RPMI8226 (cell line): Measurements from ENCODE around the gene TOMM40.
"Not testable (repeated sequence)": the region's sequence is repeated elsewhere in the genome, so short reads cannot be mapped to it uniquely, and the experiment has no call there.

Source experiments
- DNase-seq: peaks from one replicate; pipeline ENCODE4 v3.0.0-alpha.2; 2015

The TOMM40 gene

DNA sequence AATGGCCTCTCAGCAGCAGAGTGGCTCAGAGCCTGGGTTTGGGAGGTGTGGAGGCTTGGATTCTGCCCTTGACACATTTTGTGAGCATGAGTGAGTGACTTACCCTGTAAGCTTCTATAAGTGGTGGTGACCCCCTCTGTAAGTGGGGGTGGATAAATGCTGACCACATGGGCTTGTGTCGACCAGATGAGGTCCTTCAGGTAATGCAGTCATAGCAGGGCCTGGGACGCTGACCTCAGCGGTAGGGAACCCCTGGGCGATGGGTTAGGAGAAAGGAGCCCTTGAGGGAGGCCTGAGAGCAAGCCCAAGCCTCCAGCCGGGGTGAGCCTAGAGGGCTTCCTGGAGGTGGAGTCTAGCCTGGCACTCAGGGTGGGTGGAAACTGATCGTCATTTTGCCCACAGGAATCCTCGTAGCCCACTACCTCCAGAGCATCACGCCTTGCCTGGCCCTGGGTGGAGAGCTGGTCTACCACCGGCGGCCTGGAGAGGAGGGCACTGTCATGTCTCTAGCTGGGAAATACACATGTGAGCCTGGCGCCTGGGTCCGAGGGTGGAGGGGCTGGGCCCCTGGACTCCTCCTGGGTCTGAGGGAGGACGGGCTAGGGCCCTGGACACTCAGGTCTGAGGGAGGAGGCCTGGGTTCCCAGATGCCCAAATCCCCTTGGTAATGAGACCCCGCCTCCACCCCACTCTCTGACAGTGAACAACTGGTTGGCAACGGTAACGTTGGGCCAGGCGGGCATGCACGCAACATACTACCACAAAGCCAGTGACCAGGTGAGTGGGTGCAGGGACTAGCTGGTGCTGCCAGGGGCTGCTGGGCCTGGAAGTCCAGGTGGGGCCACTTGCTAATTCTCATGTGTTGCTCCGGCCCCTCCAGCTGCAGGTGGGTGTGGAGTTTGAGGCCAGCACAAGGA lies 9.5 kb downstream of the TOMM40 start:
- no peak for DNase-seq

DNA sequence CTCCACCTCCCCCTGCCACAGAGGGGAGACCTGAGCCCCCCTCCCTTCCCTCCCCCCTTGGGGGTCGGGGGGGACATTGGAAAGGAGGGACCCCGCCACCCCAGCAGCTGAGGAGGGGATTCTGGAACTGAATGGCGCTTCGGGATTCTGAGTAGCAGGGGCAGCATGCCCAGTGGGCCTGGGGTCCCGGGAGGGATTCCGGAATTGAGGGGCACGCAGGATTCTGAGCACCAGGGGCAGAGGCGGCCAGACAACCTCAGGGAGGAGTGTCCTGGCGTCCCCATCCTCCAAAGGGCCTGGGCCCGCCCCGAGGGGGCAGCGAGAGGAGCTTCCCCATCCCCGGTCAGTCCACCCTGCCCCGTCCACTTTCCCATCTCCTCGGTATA lies 12.2 kb downstream of the TOMM40 start:
- no peak for DNase-seq

DNA sequence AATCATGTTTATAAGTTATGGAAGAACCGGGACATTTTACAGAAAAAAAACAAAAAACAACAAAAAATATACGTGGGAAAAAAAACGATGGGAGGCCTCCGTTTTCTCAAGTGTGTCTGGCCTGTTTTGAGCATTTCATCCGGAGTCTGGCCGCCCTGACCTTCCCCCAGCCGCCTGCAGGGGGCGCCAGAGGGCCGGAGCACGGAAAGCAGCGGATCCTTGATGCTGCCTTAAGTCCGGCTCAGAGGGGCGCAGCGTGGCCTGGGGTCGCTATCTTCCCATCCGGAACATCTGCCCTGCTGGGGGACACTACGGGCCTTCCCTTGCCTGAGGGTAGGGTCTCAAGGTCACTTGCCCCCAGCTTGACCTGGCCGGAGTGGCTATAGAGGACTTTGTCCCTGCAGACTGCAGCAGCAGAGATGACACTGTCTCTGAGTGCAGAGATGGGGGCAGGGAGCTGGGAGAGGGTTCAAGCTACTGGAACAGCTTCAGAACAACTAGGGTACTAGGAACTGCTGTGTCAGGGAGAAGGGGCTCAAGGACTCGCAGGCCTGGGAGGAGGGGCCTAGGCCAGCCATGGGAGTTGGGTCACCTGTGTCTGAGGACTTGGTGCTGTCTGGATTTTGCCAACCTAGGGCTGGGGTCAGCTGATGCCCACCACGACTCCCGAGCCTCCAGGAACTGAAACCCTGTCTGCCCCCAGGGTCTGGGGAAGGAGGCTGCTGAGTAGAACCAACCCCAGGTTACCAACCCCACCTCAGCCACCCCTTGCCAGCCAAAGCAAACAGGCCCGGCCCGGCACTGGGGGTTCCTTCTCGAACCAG lies 12.8 kb downstream of the TOMM40 start:
- DNase-seq, result peak; percentile 55

DNA sequence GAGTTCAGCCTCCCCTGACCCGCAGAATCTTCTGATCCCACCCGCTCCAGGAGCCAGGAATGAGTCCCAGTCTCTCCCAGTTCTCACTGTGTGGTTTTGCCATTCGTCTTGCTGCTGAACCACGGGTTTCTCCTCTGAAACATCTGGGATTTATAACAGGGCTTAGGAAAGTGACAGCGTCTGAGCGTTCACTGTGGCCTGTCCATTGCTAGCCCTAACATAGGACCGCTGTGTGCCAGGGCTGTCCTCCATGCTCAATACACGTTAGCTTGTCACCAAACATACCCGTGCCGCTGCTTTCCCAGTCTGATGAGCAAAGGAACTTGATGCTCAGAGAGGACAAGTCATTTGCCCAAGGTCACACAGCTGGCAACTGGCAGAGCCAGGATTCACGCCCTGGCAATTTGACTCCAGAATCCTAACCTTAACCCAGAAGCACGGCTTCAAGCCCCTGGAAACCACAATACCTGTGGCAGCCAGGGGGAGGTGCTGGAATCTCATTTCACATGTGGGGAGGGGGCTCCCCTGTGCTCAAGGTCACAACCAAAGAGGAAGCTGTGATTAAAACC lies 13.5 kb downstream of the TOMM40 start:
- DNase-seq, result no peak

DNA sequence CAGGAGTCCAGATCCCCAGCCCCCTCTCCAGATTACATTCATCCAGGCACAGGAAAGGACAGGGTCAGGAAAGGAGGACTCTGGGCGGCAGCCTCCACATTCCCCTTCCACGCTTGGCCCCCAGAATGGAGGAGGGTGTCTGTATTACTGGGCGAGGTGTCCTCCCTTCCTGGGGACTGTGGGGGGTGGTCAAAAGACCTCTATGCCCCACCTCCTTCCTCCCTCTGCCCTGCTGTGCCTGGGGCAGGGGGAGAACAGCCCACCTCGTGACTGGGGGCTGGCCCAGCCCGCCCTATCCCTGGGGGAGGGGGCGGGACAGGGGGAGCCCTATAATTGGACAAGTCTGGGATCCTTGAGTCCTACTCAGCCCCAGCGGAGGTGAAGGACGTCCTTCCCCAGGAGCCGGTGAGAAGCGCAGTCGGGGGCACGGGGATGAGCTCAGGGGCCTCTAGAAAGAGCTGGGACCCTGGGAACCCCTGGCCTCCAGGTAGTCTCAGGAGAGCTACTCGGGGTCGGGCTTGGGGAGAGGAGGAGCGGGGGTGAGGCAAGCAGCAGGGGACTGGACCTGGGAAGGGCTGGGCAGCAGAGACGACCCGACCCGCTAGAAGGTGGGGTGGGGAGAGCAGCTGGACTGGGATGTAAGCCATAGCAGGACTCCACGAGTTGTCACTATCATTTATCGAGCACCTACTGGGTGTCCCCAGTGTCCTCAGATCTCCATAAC lies 14.5 kb downstream of the TOMM40 start, which contains the start of gene APOE:
Gene APOE, plus strand, starts transcription at position 360 of the 724 bp plus-strand sequence. CDS start 829 bp downstream, outside the sequence.
- no peak for DNase-seq

DNA sequence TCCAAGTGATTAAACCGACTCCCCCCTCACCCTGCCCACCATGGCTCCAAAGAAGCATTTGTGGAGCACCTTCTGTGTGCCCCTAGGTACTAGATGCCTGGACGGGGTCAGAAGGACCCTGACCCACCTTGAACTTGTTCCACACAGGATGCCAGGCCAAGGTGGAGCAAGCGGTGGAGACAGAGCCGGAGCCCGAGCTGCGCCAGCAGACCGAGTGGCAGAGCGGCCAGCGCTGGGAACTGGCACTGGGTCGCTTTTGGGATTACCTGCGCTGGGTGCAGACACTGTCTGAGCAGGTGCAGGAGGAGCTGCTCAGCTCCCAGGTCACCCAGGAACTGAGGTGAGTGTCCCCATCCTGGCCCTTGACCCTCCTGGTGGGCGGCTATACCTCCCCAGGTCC lies 16.6 kb downstream of the TOMM40 start:
- DNase-seq, result no peak

DNA sequence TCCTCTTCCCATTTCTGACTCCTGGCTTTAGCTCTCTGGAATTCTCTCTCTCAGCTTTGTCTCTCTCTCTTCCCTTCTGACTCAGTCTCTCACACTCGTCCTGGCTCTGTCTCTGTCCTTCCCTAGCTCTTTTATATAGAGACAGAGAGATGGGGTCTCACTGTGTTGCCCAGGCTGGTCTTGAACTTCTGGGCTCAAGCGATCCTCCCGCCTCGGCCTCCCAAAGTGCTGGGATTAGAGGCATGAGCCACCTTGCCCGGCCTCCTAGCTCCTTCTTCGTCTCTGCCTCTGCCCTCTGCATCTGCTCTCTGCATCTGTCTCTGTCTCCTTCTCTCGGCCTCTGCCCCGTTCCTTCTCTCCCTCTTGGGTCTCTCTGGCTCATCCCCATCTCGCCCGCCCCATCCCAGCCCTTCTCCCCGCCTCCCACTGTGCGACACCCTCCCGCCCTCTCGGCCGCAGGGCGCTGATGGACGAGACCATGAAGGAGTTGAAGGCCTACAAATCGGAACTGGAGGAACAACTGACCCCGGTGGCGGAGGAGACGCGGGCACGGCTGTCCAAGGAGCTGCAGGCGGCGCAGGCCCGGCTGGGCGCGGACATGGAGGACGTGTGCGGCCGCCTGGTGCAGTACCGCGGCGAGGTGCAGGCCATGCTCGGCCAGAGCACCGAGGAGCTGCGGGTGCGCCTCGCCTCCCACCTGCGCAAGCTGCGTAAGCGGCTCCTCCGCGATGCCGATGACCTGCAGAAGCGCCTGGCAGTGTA lies 17.2 kb downstream of the TOMM40 start:
- DNase-seq, result no peak

DNA sequence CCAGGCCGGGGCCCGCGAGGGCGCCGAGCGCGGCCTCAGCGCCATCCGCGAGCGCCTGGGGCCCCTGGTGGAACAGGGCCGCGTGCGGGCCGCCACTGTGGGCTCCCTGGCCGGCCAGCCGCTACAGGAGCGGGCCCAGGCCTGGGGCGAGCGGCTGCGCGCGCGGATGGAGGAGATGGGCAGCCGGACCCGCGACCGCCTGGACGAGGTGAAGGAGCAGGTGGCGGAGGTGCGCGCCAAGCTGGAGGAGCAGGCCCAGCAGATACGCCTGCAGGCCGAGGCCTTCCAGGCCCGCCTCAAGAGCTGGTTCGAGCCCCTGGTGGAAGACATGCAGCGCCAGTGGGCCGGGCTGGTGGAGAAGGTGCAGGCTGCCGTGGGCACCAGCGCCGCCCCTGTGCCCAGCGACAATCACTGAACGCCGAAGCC lies 17.8 kb downstream of the TOMM40 start:
- no peak for DNase-seq

DNA sequence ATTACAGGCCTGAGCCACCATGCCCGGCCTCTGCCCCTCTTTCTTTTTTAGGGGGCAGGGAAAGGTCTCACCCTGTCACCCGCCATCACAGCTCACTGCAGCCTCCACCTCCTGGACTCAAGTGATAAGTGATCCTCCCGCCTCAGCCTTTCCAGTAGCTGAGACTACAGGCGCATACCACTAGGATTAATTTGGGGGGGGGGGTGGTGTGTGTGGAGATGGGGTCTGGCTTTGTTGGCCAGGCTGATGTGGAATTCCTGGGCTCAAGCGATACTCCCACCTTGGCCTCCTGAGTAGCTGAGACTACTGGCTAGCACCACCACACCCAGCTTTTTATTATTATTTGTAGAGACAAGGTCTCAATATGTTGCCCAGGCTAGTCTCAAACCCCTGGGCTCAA lies 18.7 kb downstream of the TOMM40 start:
- DNase-seq, result no peak

DNA sequence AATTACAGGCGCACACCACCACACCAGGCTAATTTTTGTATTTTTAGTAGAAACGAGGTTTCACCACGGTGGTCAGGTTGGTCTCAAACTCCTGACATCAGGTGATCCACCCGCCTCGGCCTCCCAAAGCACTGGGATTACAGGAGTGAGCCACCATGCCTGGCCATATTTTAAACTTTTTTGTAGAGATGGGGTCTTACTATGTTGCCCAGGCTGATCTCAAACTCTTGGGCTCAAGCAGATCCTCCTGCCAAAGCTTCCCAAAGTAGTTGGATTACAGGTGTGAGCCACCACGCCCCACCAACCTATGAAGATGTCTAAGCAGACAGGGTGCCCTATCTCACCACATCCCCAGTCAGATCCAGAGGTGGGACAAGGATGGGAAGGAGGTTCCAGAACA lies 20.8 kb downstream of the TOMM40 start:
- DNase-seq, result not testable (repeated sequence)

DNA sequence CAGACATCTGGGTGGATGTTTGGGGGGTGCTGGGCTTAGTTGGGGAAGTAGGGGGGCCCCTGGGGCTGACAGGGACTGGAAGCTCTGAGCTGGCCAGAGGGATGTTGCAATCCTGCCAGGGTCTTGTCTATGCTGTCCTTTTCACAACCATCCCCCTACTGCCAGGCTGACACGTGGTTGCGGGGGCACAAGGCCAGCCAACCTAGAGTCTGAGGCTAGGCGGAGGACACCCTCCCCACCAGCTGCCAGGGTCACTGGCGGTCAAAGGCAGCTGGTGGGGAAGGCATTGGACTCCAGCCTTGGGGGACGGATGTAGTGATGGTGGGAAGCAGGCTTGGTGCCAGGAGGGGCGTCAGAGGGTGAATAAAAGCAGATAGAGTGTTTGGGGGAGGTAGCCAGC lies 21.8 kb downstream of the TOMM40 start:
- no peak for DNase-seq

DNA sequence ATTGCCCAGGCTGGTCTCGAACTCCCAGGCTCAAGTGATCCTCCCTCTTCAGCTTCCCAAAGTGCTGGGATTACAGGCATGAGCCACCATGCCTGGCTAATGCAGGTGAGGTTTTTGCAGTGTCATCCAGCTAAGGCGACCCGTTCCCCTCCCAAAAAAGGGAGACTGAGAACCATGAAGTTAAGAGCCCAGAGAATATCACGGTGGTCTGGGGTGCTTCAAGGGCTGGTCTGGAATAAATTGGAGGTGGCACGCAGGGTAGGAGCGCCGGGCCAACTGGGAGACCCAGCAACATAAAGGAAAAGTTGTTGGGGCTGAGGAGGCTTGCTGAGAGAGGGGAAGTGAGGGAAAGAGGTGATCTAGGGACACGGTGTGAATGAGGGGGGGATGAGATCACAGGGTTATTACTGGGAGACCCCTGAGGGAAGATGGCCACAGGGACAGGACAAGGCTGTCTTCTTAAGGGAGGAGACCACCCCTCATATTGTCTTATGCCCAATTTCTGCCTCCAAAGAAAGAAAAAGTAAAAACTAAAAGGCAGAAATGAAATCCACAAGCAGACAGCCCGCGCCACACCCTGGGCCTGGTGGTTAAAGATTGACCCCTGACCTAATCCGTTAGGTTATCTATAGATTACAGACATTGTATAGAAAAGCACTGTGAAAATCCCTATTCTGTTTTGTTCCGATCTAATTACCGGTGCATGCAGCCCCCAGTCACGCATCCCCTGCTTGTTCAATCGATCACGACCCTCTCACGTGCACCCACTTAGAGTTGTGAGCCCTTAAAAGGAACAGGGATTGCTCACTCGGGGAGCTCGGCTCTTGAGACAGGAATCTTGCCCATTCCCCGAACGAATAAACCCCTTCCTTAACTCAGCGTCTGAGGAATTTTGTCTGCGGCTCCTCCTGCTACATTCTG lies 22.7 kb downstream of the TOMM40 start:
- DNase-seq, result not testable (repeated sequence)

DNA sequence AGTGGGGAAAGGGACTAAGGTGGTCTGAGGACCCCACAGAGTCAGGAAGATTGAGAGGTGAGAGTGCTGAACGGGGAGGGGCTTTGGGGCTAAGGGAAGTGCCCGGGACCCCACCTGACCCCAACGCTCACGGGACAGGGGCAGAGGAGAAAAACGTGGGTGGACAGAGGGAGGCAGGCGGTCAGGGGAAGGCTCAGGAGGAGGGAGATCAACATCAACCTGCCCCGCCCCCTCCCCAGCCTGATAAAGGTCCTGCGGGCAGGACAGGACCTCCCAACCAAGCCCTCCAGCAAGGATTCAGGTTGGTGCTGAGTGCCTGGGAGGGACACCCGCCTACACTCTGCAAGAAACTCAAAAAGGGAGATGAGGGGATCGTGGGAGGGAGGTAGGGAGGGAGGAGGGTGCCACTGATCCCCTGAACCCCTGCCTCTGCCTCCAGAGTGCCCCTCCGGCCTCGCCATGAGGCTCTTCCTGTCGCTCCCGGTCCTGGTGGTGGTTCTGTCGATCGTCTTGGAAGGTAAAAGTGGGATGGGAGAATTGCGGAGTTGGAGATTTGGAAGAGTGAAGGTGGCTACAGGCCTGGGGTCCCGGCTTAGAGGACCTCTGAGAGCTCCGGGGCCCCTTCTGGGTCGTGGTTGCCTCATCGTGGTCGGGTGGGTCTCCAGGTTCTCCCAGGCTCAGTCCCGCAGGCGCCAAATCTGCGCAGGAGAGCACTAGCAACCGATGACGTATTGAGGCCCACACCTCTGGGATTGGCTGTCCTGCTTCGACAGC lies 23.6 kb downstream of the TOMM40 start, which contains the start of gene APOC1:
Gene APOC1, plus strand, starts transcription at position 176 of the 774 bp plus-strand sequence. Its CDS starts 284 bp downstream, at position 460.
- DNase-seq, result peak; percentile 77

DNA sequence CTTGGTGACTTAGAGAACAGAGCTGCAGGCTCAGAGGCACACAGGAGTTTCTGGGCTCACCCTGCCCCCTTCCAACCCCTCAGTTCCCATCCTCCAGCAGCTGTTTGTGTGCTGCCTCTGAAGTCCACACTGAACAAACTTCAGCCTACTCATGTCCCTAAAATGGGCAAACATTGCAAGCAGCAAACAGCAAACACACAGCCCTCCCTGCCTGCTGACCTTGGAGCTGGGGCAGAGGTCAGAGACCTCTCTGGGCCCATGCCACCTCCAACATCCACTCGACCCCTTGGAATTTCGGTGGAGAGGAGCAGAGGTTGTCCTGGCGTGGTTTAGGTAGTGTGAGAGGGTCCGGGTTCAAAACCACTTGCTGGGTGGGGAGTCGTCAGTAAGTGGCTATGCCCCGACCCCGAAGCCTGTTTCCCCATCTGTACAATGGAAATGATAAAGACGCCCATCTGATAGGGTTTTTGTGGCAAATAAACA lies 33.2 kb downstream of the TOMM40 start:
- DNase-seq, result no peak

DNA sequence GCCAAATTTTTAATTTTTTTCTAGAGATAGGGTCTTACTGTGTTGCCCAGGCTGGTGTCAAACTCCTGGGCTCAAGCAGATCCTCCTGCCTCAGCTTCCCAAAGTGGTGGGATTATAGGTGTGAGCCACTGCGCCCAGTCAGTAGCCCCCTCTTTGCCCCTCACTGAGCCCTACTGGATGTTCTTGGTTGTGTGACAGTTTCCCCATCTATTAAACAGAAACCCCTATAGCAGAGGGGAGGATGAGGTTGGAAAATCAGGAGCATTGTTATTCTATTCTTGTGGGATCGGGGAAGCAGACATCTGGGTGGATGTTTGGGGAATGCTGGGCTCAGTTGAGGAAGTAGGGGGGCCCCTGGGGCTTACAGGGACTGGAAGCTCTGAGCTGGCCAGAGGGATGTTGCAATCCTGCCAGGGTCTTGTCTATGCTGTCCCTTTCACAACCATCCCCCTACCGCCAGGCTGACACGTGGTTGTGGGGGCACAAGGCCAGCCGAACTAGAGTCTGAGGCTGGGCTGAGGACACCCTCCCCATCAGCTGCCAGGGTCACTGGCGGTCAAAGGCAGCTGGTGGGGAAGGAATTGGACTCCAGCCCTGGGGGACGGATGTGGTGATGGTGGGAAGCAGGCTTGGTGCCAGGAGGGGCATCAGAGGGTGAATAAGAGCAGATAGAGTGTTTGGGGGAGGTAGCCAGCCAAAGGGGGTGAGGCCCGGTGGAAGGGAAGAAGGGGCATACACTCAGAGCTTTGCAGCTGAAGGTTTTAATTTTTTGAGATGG lies 34.2 kb downstream of the TOMM40 start:
- no peak for DNase-seq

DNA sequence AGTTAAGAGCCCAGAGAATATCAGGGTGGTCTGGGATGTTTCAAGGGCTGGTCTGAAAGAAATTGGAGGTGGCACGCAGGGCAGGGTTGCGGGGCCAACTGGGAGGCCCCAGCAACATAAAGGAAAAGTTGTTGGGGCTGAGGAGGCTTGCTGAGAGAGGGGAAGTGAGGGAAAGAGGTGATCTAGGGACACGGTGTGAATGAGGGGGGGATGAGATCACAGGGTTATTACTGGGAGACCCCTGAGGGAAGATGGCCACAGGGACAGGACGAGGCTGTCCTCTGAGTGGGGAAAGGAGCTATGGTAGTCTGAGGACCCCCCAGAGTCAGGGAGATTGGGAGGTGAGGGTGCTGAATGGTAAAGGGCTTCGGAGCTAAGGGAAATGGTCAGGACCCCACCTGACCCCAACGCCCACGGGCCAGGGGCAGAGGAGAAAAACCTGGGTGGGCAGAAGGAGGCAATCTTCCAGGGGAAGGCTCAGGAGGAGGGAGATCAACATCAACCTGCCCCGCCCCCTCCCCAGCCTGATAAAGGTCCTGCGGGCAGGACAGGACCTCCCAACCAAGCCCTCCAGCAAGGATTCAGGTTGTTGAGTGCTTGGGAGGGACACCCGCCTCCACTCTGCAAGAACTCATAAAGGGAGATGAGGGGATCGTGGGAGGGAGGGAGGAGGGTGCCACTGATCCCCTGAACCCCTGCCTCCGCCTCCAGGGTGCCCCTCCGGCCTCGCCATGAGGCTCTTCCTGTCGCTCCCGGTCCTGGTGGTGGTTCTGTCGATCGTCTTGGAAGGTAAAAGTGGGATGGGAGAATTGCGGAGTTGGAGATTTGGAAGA lies 35.4 kb downstream of the TOMM40 start:
- not testable (repeated sequence) for DNase-seq

DNA sequence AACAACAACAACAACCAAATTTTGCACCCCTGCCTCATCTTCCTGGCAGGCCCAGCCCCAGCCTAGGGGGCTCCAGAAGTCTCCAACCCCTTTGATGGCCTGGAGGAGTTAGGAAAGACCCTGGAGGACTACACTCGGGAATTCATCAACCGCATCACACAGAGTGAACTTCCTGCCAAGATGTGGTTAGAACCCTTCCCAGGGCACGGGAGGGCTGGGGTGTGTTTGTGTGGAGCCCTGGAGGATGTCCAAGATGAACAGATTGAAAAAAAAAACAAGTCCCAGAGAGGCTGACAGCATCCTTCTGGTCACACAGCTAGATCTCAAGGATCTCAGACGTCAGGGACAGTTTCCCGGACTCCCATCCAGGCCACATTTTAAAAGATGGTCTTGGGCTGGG lies 36.7 kb downstream of the TOMM40 start:
- DNase-seq, result no peak

DNA sequence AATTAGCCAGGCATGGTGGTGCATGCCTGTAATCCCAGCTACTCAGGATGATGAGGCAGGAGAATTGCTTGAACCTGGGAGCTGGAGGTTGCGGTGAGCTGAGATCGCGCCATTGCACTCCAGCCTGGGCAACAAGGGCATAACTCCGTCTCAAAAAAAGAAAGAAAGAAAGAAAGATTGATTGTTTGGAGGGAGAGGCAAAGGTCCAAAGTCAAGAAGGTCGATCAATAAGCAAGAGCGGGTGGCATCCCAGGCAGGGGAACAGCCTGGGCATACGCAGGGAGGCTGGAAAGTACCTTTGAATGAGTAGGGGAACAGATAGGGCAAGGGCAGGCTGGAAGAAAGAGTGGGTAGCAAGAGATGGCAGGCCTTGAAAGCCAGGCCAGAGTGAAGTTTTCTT lies 39.0 kb downstream of the TOMM40 start:
- no peak for DNase-seq
